Kidney capillary endothelial cell (primary cell): ENCODE results near the gene CPNE2.

Experiments used
- DNase-seq: peaks from one replicate; pipeline ENCODE4 v3.0.0-alpha.2; 2018; ENCODE audit warnings: low spot score

CPNE2 gene

GRCh38 chr16:57123974-57124674, 31.7 kb downstream of the CPNE2 start:
- no peak for DNase-seq

- DNase-seq: no peak
Measured at GRCh38 chr16:57125376-57125775, 33.0 kb downstream of the CPNE2 start.

- DNase-seq: no peak
Measured at GRCh38 chr16:57125969-57126368, 33.6 kb downstream of the CPNE2 start.

GRCh38 chr16:57126411-57126810, 34.0 kb downstream of the CPNE2 start:
- DNase-seq: no peak

DNA sequence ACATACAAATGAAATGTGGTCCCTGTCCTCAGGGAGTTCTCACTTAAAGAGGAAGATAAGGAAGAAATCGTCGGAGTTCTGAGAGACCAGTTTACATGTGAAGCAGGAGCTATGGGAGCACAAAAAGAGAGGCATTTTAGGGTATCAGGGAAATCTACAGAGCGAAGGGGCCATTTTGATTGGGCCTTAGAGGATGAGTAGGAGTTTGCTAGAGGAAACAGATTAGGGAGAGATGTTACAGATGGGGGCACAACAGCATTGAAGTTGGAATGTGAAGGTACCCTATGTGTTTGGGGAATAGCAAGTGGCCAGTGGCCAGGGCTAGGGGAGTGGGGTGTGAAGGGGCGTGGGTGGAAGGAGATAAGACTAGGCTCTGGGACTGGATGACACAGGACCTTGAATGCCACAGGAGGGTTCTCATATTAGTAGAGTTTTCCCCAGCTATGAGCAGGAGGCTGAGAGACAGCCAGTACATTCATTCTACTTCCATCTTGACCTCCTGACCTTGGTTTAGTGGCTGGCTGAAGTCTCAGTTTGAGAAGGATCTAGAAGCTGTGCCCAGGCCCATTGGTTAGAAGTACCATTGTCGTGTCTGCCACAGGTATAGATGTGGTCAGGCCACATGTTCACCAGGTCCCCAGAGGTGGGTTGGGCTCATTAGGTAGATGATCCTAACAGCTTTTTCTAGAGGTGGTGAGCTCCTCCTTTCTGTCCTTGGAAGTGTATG, 34.8 kb downstream of the CPNE2 start:
- no peak for DNase-seq

GRCh38 chr16:57127836-57128235, 35.5 kb downstream of the CPNE2 start:
- DNase-seq: no peak

DNA sequence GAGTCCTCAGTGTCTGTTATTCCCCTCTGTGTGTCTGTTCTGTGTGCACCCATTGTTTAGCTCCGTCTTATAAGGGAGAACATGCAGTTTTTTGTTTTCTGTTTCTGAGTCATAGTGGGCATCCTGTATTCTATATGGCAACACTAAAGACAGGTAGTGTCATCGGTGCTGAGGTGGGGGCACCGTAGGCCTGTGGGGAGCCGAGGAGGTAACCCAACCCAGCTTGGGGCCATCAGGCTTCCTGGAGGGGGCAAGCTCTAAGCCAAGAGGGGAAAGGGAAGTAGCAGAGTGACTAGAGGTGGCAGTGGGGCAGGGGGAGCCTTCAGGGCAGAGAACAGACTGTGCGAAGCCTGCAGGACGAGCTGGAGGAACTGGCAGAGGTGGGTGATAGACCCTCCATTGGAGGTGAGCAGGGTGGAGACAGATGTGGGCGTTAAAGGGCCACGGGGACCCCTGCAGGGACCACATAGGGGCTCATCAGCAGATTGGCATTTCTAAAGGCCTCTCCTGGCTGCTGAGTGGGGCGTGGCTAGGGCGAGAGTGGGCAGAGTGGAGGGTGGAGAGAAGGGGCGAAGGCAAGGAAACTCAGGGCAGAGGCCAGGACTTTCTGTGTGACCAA, 36.5 kb downstream of the CPNE2 start:
- DNase-seq: no peak

- no peak for DNase-seq
Measured at GRCh38 chr16:57130950-57131321, 38.6 kb downstream of the CPNE2 start.

GRCh38 chr16:57131351-57131970, 39.1 kb downstream of the CPNE2 start:
- DNase-seq: no peak

GRCh38 chr16:57132470-57132869, 40.1 kb downstream of the CPNE2 start:
- no peak for DNase-seq

GRCh38 chr16:57133031-57133430, 40.6 kb downstream of the CPNE2 start:
- no peak for DNase-seq

GRCh38 chr16:57133886-57134285, 41.5 kb downstream of the CPNE2 start:
- DNase-seq: no peak

- no peak for DNase-seq
Measured at GRCh38 chr16:57134982-57135381, 42.6 kb downstream of the CPNE2 start.

DNA sequence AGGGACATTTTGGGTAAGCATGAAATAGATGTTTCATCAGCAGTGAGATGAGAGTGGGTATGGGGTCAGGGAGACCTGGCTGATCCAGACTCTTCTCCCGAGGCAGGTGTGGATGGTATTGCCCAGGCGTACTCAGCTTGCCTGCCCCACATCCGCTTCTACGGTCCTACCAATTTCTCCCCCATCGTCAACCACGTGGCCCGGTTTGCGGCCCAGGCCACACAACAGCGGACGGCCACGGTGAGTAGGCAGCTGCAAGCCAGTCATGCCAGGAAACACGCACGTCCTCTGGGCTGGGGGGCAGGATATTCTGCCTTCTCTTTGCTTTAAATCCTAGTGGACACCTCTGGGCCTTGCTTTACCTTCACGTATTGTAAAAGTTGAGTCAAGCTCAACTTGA, 44.7 kb downstream of the CPNE2 start:
- DNase-seq: no peak

DNA sequence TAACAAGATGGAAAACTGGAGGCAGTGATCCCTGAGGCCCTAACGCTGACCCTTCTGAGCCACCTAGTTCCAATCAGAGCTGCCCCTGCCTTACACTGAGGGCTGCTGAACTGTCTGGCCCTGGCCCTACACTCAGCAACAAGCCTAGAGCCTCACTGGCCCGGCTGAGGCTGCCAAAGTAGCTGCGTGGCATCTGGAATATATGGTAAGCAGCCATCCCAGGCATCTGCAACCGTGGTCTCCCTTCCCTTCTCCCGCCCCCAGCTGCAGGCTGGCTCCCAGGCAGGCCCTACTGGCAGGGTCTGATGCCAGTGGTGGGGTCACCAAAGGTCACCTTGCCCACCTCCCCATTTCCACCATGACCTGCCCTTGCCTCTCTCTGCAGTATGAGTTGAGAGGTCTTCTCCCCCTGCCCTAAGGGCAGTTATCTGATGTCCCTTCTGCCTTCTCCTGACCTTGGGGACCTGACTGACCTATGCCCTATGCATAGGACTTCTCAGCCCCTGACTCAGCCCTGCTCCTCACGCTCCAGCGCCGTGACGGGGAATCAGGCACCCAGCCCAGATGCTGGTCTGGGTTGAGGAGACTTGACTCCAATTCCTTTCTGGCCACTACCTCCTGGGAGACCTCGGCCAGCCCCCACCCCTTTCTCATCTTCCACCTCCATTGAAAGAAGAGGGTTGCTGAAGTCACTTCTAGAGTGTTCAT, 45.3 kb downstream of the CPNE2 start:
- no peak for DNase-seq

DNA sequence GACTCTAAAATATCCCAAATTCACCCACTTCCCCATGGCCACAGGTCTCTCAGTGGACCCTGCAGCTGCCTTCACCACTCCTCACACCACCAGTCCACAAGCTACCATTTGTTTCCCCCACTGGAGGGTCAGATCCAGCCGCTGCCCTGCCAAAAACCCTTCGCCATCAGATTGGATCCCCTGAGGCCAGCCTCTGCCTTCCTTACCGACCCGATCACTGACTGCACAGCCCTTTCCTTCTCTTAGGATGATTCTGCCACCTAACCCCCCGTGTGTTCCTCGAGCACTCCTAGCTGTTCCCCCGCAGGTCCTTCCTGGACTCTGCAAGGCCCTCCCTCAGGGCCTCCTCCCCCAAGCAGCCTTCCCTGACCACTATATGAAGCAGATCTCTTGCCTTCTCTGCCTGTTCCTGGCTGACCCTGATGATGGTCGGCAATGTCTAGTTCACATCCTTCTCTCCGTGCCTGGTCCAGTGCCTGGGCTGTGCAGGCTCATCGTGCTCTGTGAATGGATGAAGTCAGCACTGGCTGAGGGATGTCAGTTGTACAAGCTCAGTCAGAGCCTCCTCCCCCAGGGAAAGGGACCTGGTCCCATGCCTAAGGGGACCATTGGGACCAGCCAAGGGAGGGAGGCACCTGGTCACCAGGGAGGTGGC, 46.0 kb downstream of the CPNE2 start:
- DNase-seq: no peak

DNA sequence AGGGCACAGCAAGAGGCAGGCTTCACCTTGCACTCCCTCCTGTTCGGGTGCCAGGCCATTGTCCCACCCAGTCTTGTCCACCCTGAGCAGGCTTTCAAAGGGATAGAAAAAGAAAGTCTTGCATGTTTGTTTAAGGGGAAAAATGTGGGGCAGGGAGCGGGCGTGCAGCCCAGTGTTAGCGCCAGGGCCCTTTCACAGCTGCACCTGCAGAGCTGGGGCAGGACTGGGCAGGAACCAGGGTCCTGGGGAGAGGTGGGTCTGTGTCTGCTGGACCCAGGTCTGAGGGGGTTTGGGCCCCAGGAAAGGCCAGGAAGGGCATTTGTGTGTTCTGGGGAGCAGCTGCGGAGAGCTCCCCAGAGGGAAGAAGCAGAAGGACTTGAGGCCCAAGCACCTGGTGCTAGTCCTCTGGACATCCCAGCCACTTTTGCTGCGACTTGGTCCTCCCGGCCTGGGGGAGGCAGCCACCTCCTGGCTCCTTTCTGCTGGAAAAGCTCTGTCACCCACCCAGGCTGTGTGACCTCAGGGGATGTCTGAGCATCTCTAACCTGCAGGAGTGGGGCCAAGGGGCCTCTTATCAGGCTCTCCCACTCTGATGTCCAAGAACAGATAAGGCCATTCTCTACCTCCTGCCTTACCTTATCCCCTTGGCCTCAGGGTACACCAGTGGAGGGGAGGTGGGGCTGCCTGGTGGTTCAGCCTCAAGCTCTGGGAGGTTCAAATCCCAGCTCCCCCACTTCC, 48.7 kb downstream of the CPNE2 start:
- DNase-seq: no peak

- no peak for DNase-seq
Measured at GRCh38 chr16:57141822-57142631, 49.6 kb downstream of the CPNE2 start.

- no peak for DNase-seq
Measured at GRCh38 chr16:57143149-57143921, 51.0 kb downstream of the CPNE2 start.
